ENCODE data around the gene PDE4A. TPM values are rescaled to one million over a fixed set of nuclear protein-coding genes. Genes with fewer than 3 reads are reported as not detected.
A peak's percentile ranks its signal among the peaks of the same experiment; 100 is the strongest.

The PDE4A gene
- total RNA-seq, 2 experiments from 2014 or later: 28.2 to 29.2 TPM

GRCh38 chr19:10516671-10517286 is 96.4 kb downstream of the PDE4A start:
- Mint-ChIP-seq H3K4me3 (peak overlapping the region; percentile 39), H3K4me1 (peaks cover 28% of the 10 kb centered on the region), H3K27ac (peak overlapping the region; percentile 13), H3K9me3 (no peaks in the 10 kb centered on the region), H3K27me3 (peaks cover 72% of the 10 kb centered on the region), H3K36me3 (peaks cover 2% of the 10 kb centered on the region)
- DNase-seq (no peak), ATAC-seq (ENCODE audit: low read depth) (no peak)
- POLR2A ChIA-PET: interaction anchor here (0.7 to 2.1 kb wide), 5 partner anchors 13 to 238 kb away, joined by 3 to 7 read pairs (median 3); no protein-coding TSS in a partner anchor

- peaks cover 2% of the 10 kb centered on the region for H3K36me3 Mint-ChIP-seq
- peak; percentile 55 for DNase-seq
- peak within 1 kb of the TSS; percentile 13 for H3K27ac Mint-ChIP-seq
- H3K9me3 Mint-ChIP-seq: no peaks in the 10 kb centered on the region
- H3K4me1 Mint-ChIP-seq: peaks cover 28% of the 10 kb centered on the region
- POLR2A ChIA-PET: interaction anchor here (0.6 to 2.1 kb wide), 4 partner anchors 13 to 110 kb away, joined by 3 to 7 read pairs (median 4); no protein-coding TSS in a partner anchor
- peaks cover 71% of the 10 kb centered on the region for H3K27me3 Mint-ChIP-seq
- H3K4me3 Mint-ChIP-seq: peak within 1 kb of the TSS; percentile 58
- peak; percentile 19 for ATAC-seq (ENCODE audit: low read depth)
These were observed 97.0 kb downstream of the PDE4A start, which contains the start of gene S1PR5 for GRCh38 chr19:10517361-10517759. S1PR5 (minus strand) TSS chr19:10517447; CDS start chr19:10515011, 2,436 bp downstream.

GRCh38 chr19:10517760-10518443 is 97.6 kb downstream of the PDE4A start:
- POLR2A ChIA-PET: interaction anchor here (0.6 to 2.1 kb wide), 4 partner anchors 14 to 110 kb away, joined by 3 to 7 read pairs (median 4); no protein-coding TSS in a partner anchor
- no peak for DNase-seq
- H3K4me1 Mint-ChIP-seq: peaks cover 28% of the 10 kb centered on the region
- ATAC-seq (ENCODE audit: low read depth): peak; percentile 22
- H3K9me3 Mint-ChIP-seq: no peaks in the 10 kb centered on the region
- H3K36me3 Mint-ChIP-seq: peaks cover 2% of the 10 kb centered on the region
- peaks cover 69% of the 10 kb centered on the region for H3K27me3 Mint-ChIP-seq
- H3K27ac Mint-ChIP-seq: no peak overlapping the region
- H3K4me3 Mint-ChIP-seq: peak overlapping the region; percentile 58

GRCh38 chr19:10518444-10519361 is 98.4 kb downstream of the PDE4A start:
- ATAC-seq (ENCODE audit: low read depth) (no peak), DNase-seq (no peak)
- peak overlapping the region; percentile 60 for H3K27ac Mint-ChIP-seq
- peaks cover 21% of the 10 kb centered on the region for H3K4me1 Mint-ChIP-seq
- H3K4me3 Mint-ChIP-seq: peak overlapping the region; percentile 58
- H3K36me3 Mint-ChIP-seq: peaks cover 2% of the 10 kb centered on the region
- no peaks in the 10 kb centered on the region for H3K9me3 Mint-ChIP-seq
- POLR2A ChIA-PET: interaction anchor here (2.1 kb wide), 1 partner anchor 49 kb away, joined by 7 read pairs; no protein-coding TSS in a partner anchor
- peaks cover 66% of the 10 kb centered on the region for H3K27me3 Mint-ChIP-seq

Small RNA genes lying within 50 kb of the gene (microRNA-seq; reads per million reads assigned to microRNA genes)
- not detected for gene MIR1181

Other genes with a start within 250 kb of the PDE4A start
- 100 to 1,000 TPM; 347 to 384 TPM for gene DNMT1, start 225.6 kb upstream of the PDE4A start, total RNA-seq
- 1 to 10 TPM; 6.4 to 7.1 TPM for gene S1PR2, start 189.2 kb upstream of the PDE4A start, total RNA-seq
- 10 to 100 TPM; 55.8 to 59.9 TPM for gene MRPL4, start 168.3 kb upstream of the PDE4A start, total RNA-seq
- 10 to 100 TPM in 1 of 2 experiments, 1 to 10 TPM in 1; 9.5 to 11.7 TPM for gene ICAM1, start 149.4 kb upstream of the PDE4A start, total RNA-seq
- gene ICAM4, start 133.6 kb upstream of the PDE4A start, total RNA-seq: 1 to 10 TPM; 1.2 to 1.7 TPM
- gene ICAM5, start 130.6 kb upstream of the PDE4A start, total RNA-seq: under 1 TPM; 0.62 to 0.83 TPM
- gene ZGLP1, start 110.7 kb upstream of the PDE4A start, total RNA-seq: 1 to 10 TPM; 3.9 to 5.0 TPM
- 1 to 10 TPM; 7.6 to 9.4 TPM for gene FDX2, start 104.5 kb upstream of the PDE4A start, total RNA-seq
- gene RAVER1, start 87.0 kb upstream of the PDE4A start, total RNA-seq: 10 to 100 TPM; 77.9 to 78.5 TPM
- gene ICAM3, start 80.9 kb upstream of the PDE4A start, total RNA-seq: 100 to 1,000 TPM; 182 to 189 TPM
- 100 to 1,000 TPM; 277 to 290 TPM for gene TYK2, start 40.0 kb upstream of the PDE4A start, total RNA-seq
- 100 to 1,000 TPM; 242 to 248 TPM for gene CDC37, start 17.0 kb upstream of the PDE4A start, total RNA-seq
- gene KEAP1, start 82.8 kb downstream of the PDE4A start, total RNA-seq: 10 to 100 TPM; 82.2 to 82.7 TPM
- 1 to 10 TPM; 3.3 to 4.7 TPM for gene S1PR5, start 96.9 kb downstream of the PDE4A start, total RNA-seq
- 10 to 100 TPM; 50.4 to 66.6 TPM for gene ATG4D, start 123.4 kb downstream of the PDE4A start, total RNA-seq
- 10 to 100 TPM; 76.2 to 85.4 TPM for gene KRI1, start 145.5 kb downstream of the PDE4A start, total RNA-seq
- 10 to 100 TPM; 93.0 to 95.9 TPM for gene CDKN2D, start 148.4 kb downstream of the PDE4A start, total RNA-seq
- gene AP1M2, start 166.8 kb downstream of the PDE4A start, total RNA-seq: not detected
- 100 to 1,000 TPM; 155 to 156 TPM for gene SLC44A2, start 205.0 kb downstream of the PDE4A start, total RNA-seq
- gene ILF3, start 233.8 kb downstream of the PDE4A start, total RNA-seq: 100 to 1,000 TPM; 344 to 354 TPM